Measurements from ENCODE around the gene FOXA3. TPM values are rescaled to one million over a fixed set of nuclear protein-coding genes. Genes with fewer than 3 reads are reported as not detected.

The FOXA3 gene
- total and polyA plus RNA-seq, 3 experiments from 2014 or later, result 0.59 to 0.62 TPM; not detected in 1

Other genes starting within 250 kb of the FOXA3 start
- gene EML2, start 224.9 kb upstream of the FOXA3 start, total RNA-seq, result 100 to 1,000 TPM; 122 to 128 TPM
- gene EML2, start 224.9 kb upstream of the FOXA3 start, polyA plus RNA-seq, result 18.8 TPM
- 1 to 10 TPM; 1.7 to 1.9 TPM for gene GIPR, start 196.1 kb upstream of the FOXA3 start, total RNA-seq
- gene GIPR, start 196.1 kb upstream of the FOXA3 start, polyA plus RNA-seq, result 0.21 TPM
- gene SNRPD2, start 172.4 kb upstream of the FOXA3 start, total RNA-seq, result 100 to 1,000 TPM; 738 to 747 TPM
- gene SNRPD2, start 172.4 kb upstream of the FOXA3 start, polyA plus RNA-seq, result 1,016 TPM
- 10 to 100 TPM; 11.3 to 11.5 TPM for gene QPCTL, start 171.7 kb upstream of the FOXA3 start, total RNA-seq
- gene QPCTL, start 171.7 kb upstream of the FOXA3 start, polyA plus RNA-seq, result 2.0 TPM
- 10 to 100 TPM; 25.2 to 30.4 TPM for gene FBXO46, start 133.4 kb upstream of the FOXA3 start, total RNA-seq
- gene FBXO46, start 133.4 kb upstream of the FOXA3 start, polyA plus RNA-seq, result 21.1 TPM
- not detected for gene MEIOSIN, start 130.9 kb upstream of the FOXA3 start, total RNA-seq
- not detected for gene MEIOSIN, start 130.9 kb upstream of the FOXA3 start, polyA plus RNA-seq
- 1 to 10 TPM; 2.5 to 2.6 TPM for gene SIX5, start 95.1 kb upstream of the FOXA3 start, total RNA-seq
- 0.23 TPM for gene SIX5, start 95.1 kb upstream of the FOXA3 start, polyA plus RNA-seq
- 10 to 100 TPM; 27.1 to 28.2 TPM for gene DMPK, start 81.8 kb upstream of the FOXA3 start, total RNA-seq
- 1.6 TPM for gene DMPK, start 81.8 kb upstream of the FOXA3 start, polyA plus RNA-seq
- gene DMWD, start 71.5 kb upstream of the FOXA3 start, total RNA-seq, result 10 to 100 TPM; 57.6 to 62.9 TPM
- 25.6 TPM for gene DMWD, start 71.5 kb upstream of the FOXA3 start, polyA plus RNA-seq
- gene RSPH6A, start 49.0 kb upstream of the FOXA3 start, total RNA-seq, result under 1 TPM; 0.16 to 0.22 TPM
- gene RSPH6A, start 49.0 kb upstream of the FOXA3 start, polyA plus RNA-seq, result not detected
- 100 to 1,000 TPM; 116 to 119 TPM for gene SYMPK, start 1.2 kb upstream of the FOXA3 start, total RNA-seq
- 17.5 TPM for gene SYMPK, start 1.2 kb upstream of the FOXA3 start, polyA plus RNA-seq
- gene IRF2BP1, start 21.8 kb downstream of the FOXA3 start, total RNA-seq, result 10 to 100 TPM; 17.9 to 18.6 TPM
- gene IRF2BP1, start 21.8 kb downstream of the FOXA3 start, polyA plus RNA-seq, result 8.5 TPM
- 1 to 10 TPM; 4.9 to 5.8 TPM for gene MYPOP, start 38.3 kb downstream of the FOXA3 start, total RNA-seq
- 0.46 TPM for gene MYPOP, start 38.3 kb downstream of the FOXA3 start, polyA plus RNA-seq
- gene NANOS2, start 50.5 kb downstream of the FOXA3 start, total RNA-seq, result not detected
- not detected for gene NANOS2, start 50.5 kb downstream of the FOXA3 start, polyA plus RNA-seq
- not detected for gene NOVA2, start 109.5 kb downstream of the FOXA3 start, total RNA-seq
- not detected for gene NOVA2, start 109.5 kb downstream of the FOXA3 start, polyA plus RNA-seq
- gene CCDC61, start 131.1 kb downstream of the FOXA3 start, total RNA-seq, result 10 to 100 TPM; 20.0 to 23.3 TPM
- gene CCDC61, start 131.1 kb downstream of the FOXA3 start, polyA plus RNA-seq, result 13.8 TPM
- gene PGLYRP1, start 158.7 kb downstream of the FOXA3 start, total RNA-seq, result not detected
- not detected for gene PGLYRP1, start 158.7 kb downstream of the FOXA3 start, polyA plus RNA-seq
- not detected for gene IGFL4, start 176.7 kb downstream of the FOXA3 start, total RNA-seq
- gene IGFL4, start 176.7 kb downstream of the FOXA3 start, polyA plus RNA-seq, result not detected